Breast epithelium (tissue), 3 donors: ENCODE data around the gene CDH10.

Source experiments
- POLR2A ChIP-seq: fragments of 450-650 bp; IDR thresholded peaks from one replicate; pipeline ENCODE4 v1.6.1; 2016; ENCODE audit warnings: antibody characterized with exemption, mild to moderate bottlenecking, moderate library complexity
- TF ChIP-seq, protein P1 (sequence below), 3 donors: fragments of 450-650 bp; IDR thresholded peaks; one replicate each; pipeline ENCODE4 v1.5.1; 2016 to 2017; ENCODE audit warnings: antibody characterized with exemption in 3 of 3, mild to moderate bottlenecking in 3 of 3, moderate library complexity in 3 of 3

GRCh38 chr5:24615159-24615558, 29.6 kb downstream of the CDH10 start:
- TF ChIP-seq, protein P1, sequence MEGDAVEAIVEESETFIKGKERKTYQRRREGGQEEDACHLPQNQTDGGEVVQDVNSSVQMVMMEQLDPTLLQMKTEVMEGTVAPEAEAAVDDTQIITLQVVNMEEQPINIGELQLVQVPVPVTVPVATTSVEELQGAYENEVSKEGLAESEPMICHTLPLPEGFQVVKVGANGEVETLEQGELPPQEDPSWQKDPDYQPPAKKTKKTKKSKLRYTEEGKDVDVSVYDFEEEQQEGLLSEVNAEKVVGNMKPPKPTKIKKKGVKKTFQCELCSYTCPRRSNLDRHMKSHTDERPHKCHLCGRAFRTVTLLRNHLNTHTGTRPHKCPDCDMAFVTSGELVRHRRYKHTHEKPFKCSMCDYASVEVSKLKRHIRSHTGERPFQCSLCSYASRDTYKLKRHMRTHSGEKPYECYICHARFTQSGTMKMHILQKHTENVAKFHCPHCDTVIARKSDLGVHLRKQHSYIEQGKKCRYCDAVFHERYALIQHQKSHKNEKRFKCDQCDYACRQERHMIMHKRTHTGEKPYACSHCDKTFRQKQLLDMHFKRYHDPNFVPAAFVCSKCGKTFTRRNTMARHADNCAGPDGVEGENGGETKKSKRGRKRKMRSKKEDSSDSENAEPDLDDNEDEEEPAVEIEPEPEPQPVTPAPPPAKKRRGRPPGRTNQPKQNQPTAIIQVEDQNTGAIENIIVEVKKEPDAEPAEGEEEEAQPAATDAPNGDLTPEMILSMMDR (IDR thresholded peaks at IDR 0.05): no peak
- no peak for TF ChIP-seq POLR2A
